ENCODE measurements around the gene CBFA2T3. TPM values are rescaled to one million over a fixed set of nuclear protein-coding genes. Genes with fewer than 3 reads are reported as not detected.

The CBFA2T3 gene
- total RNA-seq, 1 donor from 2014 or later: not detected

DNA sequence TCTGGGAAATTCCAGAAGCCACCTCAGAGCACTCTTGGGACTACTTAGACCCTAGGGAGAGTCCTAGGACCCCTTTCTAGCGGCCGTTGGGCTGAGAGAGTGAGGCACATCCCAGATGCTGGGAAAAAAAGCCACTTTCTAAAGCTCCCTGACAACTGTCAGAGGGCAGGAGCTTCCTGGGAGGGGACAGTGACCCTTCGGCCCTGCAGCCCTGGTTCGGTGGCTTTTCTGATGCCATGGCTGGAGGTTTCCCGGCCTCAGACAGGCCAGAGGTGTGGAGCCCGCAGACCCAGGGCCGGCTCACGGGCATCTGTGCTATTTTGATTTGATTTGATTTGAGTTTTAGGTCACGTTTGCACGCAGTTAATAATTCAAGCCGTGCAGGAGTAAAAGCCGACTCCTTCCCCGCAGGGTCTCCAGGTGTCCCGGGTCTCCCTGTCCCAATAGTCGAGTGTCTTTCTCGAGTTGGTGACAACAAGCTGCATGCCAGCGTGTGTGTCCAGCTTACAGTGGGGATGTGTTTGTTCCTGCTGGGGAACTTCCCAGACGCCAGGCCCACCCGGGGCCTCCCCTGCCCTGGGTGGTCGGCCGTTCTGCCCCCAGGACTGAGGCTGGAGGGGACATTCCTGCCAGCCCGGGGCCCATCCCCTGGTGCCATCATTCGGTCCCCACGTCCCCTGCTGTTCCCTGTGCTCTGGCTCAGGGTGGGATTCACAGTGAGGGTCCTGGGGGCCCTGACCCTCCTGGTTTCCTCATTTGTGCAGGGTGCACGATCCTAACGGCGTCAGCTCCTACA is 1.0 kb upstream of the CBFA2T3 start:
- no peak for DNase-seq (ENCODE audit: low read depth, low spot score)

DNA sequence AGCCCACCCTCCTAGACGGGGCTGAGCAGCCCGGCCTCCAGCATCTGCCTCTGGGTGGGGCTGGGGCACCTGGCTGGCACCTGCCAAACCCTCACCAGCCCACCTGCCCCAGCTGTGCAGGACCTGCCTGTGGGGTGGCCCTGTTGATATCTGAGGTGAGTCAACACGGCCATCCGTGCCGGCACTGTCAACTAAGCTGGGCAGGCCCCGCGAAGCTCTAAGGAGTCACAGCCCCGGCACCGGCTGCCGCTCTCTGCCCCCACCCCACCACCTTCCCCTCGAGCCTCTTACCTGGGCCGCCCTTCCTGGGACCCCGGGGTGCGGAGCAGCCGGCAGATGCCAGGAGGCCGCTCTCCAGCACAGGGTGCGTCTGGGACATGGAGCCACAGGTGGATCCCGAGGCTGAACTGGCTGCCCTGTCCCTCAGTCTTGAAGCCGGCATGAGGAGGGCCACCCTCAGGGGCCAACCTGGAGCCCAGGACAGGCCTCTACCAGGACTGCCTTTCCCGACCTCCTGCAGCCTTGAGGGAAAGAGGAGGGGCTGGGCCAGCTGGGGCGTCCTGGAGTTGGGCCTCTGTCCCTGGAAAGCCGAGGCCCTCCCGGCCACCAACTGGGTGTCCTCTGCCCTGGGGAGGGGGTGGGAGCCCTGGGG is 515 bp downstream of the CBFA2T3 start:
- DNase-seq (ENCODE audit: low read depth, low spot score): no peak

DNA sequence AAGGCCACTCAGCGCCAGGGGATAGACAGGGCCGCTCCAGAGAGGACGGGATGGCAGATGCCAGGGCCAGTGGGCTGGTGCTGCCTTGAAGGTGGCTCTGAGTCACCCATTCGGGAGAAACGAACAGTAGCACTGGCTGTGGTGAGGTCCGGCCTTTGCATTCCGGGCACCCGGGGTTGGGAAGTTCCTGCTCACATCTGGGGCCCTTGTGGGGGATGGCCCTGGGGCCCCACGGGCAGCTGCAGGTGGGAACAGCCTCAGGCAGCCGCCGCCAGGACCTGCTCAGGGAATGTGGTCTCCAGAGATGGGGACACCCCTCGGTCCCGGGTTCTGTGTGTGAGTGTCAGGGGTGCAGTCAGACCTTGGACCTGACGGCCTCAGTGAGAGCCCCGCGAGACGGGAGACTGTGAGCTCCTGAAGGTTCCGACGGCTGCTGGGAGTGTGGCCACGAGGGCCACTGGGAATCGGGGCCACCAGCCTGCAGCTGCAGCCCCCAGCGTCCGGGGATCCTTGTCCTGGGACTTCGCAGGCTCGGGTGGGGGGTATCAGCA is 1.4 kb downstream of the CBFA2T3 start:
- DNase-seq (ENCODE audit: low read depth, low spot score): no peak

- DNase-seq (ENCODE audit: low read depth, low spot score): no peak
Observed at GRCh38 chr16:88974916-88975215, 2.1 kb downstream of the CBFA2T3 start.

- no peak for DNase-seq (ENCODE audit: low read depth, low spot score)
Observed at GRCh38 chr16:88974080-88974915, 2.7 kb downstream of the CBFA2T3 start.

DNA sequence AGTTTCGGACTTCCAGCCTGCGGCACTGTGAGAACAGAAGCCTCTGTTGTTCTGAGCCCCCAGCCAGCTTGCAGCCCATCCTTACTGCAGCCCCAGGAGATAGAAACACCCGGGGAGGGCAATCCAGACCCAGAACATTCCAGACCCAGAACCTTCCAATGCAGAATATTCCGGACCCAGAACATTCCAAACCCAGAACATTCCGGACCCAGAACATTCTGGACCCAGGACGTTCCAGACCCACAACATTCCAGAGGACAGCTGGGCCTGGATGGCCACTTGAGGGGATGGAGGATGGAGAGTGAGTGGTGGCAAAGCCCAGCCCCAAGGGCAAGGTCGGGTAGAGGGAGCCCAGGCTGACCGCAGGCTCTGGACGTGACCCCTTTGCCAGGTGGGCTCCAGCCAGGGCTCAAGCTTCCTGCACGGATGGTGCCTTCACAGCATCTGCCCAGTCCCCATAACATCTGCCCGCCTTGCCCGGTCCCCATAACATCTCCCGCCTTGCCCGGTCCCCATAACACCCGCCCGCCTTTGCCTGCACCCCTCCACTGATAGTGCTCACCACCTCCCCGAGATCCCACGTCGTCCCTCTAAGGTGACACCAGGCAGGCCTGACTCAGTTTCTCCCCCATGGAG is 3.5 kb downstream of the CBFA2T3 start:
- no peak for DNase-seq (ENCODE audit: low read depth, low spot score)

- no peak for DNase-seq (ENCODE audit: low read depth, low spot score)
Observed at GRCh38 chr16:88973007-88973410, 4.0 kb downstream of the CBFA2T3 start.

DNA sequence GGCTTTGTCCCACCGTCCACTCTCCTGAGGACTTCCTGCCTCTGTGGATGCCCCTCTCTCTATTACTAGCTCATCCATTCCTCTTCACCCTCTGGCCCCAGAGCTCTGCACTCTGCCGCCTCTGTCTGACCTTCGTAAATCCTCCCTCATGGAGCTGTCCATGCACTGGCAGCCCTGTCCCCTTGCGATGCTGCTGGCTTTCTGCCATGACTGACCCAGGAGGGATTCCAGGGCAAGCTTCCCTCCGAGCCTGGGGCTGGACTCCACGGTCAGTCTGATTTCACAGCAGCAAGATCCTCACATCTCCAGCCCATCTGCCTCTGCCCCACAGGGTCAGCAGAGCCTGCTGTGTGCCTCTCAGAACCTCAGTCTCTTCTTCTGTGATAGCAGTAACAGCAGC is 4.7 kb downstream of the CBFA2T3 start:
- DNase-seq (ENCODE audit: low read depth, low spot score): no peak

DNA sequence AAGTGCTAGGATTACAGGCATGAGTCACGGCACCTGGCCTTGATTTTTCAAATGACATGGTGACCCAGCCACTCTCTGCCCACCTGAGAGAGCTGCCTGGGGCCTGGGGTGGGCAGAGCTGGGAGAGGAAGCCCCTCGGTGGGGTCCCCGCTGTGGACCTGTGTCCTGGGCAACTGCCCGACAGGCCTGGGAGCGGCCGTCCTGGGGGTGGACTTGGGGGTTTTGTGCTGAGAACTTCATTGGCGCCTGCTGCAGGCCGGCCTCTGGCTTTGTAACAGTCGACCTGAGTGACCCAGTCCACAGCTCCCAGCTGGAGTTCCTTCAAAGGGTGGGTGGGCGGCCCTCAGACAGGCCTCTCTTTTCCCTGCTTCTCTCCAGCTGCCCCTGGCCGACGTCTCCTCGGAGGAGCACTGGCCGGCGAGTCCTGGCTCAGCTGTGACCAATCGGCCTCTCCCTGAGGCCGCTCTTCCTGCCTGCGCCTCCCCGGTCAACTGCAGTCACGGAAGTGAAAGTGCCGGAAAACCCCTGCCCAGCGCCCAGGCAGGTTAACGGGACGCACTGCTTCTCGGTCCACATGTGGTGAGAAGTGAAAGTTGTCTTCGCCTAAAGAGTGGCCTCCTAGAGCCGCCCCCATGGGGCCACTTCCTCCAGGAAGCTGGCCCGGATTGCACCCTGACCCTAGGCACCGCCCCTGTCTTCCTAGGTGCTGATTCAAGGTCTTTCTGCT is 5.5 kb downstream of the CBFA2T3 start:
- DNase-seq (ENCODE audit: low read depth, low spot score): no peak

DNA sequence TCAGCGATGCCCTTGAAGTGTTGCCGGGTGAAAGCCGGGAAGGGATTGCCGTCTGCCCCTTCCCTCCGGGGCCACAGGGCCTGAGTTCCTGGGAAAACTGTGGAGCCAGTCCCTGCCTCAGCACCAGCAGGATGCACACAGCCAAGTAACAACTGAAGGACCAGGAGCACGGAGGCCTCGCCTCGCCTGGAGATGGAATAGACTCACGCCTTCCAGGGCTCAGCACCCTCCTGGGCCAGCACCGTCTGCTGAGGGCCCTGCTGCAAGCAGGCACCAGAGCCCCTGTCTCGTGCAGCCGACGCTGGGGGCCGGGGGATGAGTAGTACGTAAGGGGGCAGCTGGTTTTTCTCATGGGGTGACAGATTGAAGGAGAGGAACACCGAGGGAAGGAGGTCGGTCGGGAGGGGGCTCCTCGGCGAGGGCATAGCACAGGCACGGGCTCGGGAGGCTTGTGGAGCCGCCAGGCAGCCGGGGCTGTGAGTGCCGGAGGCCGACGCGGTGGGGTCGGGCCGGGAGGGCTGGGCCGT is 6.4 kb downstream of the CBFA2T3 start:
- DNase-seq (ENCODE audit: low read depth, low spot score): no peak

- no peak for DNase-seq (ENCODE audit: low read depth, low spot score)
Observed at GRCh38 chr16:88970050-88970449, 7.0 kb downstream of the CBFA2T3 start.

DNA sequence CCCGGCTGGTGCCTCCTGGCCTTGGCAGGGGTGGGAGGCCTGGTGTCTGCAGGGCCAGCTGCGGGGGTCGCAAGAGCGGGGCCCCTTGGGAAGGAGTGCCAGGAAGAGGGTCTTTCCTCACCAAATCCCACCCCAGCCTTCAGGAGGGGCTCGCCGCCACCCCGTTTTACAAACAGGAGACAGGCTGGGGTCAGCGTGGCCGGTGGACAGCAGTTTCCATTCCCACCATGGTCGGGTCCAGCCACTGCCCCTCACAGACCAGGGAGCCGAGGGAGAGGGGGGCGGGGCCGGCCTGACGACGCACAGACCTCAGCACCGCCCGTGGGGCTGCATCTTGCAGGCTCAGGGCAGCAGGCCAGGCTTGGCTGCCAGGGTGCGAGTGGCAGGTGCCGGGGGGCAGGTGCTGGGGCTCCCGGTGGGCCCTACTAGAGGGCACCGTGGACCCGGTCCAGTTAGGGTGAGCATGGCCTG is 7.6 kb downstream of the CBFA2T3 start:
- no peak for DNase-seq (ENCODE audit: low read depth, low spot score)

DNA sequence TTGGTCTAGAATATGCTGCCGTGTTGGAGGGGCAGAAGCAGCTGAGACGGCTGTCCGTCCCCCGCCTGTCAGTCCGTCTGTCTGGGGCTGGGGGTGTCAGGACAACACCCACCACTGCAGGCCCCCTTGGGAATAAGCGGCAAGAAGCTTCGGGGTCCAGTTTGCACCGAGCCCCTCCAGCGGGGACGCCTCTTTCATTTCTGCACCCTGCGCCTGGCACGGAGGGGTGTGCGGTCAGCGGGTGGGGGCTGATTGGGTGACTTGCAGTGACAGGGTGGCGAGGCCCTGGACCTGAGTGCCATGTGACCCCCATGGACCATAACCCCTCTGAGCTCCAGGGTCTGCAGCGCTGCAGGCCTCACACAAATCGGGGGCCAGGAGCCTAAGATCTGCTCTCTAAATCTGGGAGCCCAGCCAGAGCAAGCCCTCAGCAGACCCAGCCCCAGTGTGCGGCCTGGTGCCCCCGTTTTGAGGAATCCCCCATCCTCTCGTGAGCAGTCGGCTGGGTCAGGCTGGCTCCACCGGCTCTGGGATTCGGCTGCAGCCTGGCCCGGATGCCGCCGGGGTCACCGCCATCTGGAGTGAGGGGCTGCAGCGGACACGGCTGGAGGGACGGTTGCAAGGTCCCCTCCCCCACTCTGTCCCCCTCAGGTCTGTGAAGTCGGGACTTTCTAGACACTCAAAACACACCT is 8.3 kb downstream of the CBFA2T3 start:
- DNase-seq (ENCODE audit: low read depth, low spot score): no peak

DNA sequence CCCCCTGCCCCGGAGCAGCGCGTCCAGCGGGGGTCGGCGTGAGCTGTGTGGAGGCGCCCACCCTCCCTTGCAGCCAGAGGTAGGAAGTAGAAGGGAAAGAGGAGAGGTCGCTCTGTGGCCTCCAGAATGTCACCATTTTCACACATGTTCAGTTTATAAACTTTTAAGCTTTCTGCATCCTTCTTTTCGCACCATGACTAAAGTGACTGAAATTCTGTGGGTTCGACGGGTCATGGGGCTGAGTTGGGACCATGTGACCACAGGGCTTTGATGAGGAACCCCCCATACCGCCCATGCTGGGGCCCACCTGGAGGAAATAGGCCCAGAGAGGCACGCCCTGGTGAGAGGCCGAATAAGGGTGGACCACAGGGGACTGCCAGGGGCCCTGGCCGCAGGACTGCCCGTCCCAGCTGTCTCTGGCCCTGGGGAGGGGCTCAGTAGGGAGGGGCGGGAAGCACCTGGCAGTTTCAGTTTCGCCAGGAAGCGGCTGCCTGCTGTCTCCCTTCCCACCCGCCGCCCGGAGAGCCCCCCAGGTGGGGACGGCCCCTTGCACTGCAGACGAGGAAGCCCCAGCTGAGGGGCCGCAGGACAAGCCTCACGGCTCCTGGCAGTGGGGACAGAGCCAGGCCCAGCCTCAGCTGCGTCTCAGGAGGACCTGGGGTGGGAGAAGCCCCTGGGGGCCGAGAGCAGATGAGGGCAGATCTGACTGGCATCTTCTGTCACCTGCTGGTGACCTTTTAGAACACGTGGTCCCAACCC is 9.0 kb downstream of the CBFA2T3 start:
- no peak for DNase-seq (ENCODE audit: low read depth, low spot score)

- DNase-seq (ENCODE audit: low read depth, low spot score): no peak
Observed at GRCh38 chr16:88966986-88967829, 9.8 kb downstream of the CBFA2T3 start.

DNA sequence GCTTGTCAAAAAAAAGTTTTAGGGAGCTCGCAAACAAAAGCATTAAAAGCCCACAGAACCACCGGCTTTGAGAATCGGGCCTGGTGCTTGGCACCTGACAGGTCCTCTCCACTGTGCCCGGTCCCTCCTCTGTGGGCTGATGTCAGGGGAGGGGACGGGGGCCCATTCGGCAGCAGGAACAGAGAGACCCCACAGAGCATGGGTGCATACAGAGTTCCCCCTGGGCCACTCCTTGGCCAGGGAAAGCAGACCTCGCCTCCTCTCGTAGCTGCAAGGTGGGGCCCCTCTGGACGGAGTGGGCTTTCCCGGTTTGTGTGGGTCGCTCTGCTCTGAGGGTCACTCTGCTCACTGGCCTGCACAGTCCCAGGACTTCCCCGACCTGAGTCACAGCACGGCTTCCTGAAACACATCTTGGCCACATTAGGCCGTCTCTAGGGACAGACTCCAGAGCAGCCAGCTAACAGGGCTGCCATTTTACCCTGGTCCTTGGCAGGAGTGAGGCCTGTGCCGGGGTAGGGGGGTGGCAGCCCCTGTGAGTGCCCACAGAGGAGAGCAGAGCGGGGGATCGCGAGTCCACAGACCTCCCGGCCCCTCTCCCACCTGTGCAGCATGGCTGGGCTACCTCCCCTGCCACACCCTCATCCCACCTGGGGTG is 11.1 kb downstream of the CBFA2T3 start:
- DNase-seq (ENCODE audit: low read depth, low spot score): no peak

GRCh38 chr16:88965411-88965810 is 11.6 kb downstream of the CBFA2T3 start:
- no peak for DNase-seq (ENCODE audit: low read depth, low spot score)

GRCh38 chr16:88964636-88965035 is 12.4 kb downstream of the CBFA2T3 start:
- DNase-seq (ENCODE audit: low read depth, low spot score): no peak
